ENCODE results near the gene SELENOI. TPM values are rescaled to one million over a fixed set of nuclear protein-coding genes. Genes with fewer than 3 reads are reported as not detected.

SELENOI gene
- total RNA-seq, result 23.1 and 25.3 TPM in 2 replicates
- polyA plus RNA-seq, result 4.8 and 10.8 TPM in 2 replicates
- 3.3 and 3.5 TPM in 2 replicates for polyA plus RNA-seq (2011; cell fraction: cytosol; rRNA removed)
- polyA plus RNA-seq (2011; cell fraction: nucleus; rRNA removed), result 8.5 and 10.8 TPM in 2 replicates
- 8.7 and 13.7 TPM in 2 replicates for polyA plus RNA-seq (2012)
- 78.5 and 79.2 TPM in 2 replicates for polyA minus RNA-seq
- 28.4 TPM for polyA minus RNA-seq (2011; cell fraction: cytosol; rRNA and poly(A)+ RNA removed)
- polyA minus RNA-seq (2011; cell fraction: nucleus; rRNA and poly(A)+ RNA removed), result 23.7 and 25.8 TPM in 2 replicates
- Bru-seq, nascent RNA, result percentile 85 among the genes with signal in this experiment
- BruChase-seq, experiment 1, labeled RNA remaining after a 6-hour chase, result percentile 91 among the genes with signal in this experiment
- BruChase-seq, experiment 2, labeled RNA remaining after a 2-hour chase, result percentile 96 among the genes with signal in this experiment
- long read RNA-seq, full-length matches to known transcripts, result 2 of 16 reads
- long read RNA-seq, partial matches to known transcripts, result 3 of 16 reads
- long read RNA-seq, other reads (novel, unspliced or antisense), result 11 of 16 reads

GRCh38 chr2:26345545-26346453, at the start of gene SELENOI:
Gene SELENOI, plus strand, starts transcription at chr2:26346143. Its CDS starts 90 bp downstream, at chr2:26346233.
- no peaks in the 10 kb centered on the region for H3K9me1 ChIP-seq (replicated peaks; ENCODE audit: control insufficient read depth, extremely low read depth, insufficient read depth, low read length)
- intact Hi-C loops (cut with micrococcal nuclease) (loop anchor here (1.0 kb wide), 1 partner anchor 112 kb away; no protein-coding TSS in a partner anchor), dilution Hi-C loops (cut with MboI; ENCODE audit: extremely low pct_ligation_motif_present, low sequenced_read_pairs) (no loop called here)
- H4K20me1 ChIP-seq (replicated peaks; ENCODE audit: control insufficient read depth, extremely low read depth, insufficient read depth, low read length), result no peaks in the 10 kb centered on the region
- BruUV-seq (replicated peaks), result no TSS peak
- peak within 1 kb of the TSS; percentile 83 to 93 (median 90) for H3K4me3 ChIP-seq (replicated peaks in 1 of 3; ENCODE audit: insufficient read depth in 1 of 3, low read depth in 1 of 3, low read length in 3 of 3)
- H3K79me2 ChIP-seq (ENCODE audit: control insufficient read depth, insufficient read depth, low read length), result peaks cover 39% of the 10 kb centered on the region
- POLR2A ChIA-PET, result interaction anchor here (0.7 to 1.4 kb wide), 3 partner anchors 11 to 21 kb away, joined by 3 to 4 read pairs (median 3); no protein-coding TSS in a partner anchor
- peak within 1 kb of the TSS; percentile 93 for H3K27ac ChIP-seq (ENCODE audit: insufficient read depth, low read depth, low read length)
- H3K9ac ChIP-seq (replicated peaks; ENCODE audit: extremely low read depth, insufficient read depth, low read length), result peak within 1 kb of the TSS; percentile 96
- no peaks in the 10 kb centered on the region for H3K36me3 ChIP-seq (ENCODE audit: control insufficient read depth in 2 of 2, extremely low read depth in 1 of 2, insufficient read depth in 2 of 2, low read length in 2 of 2)
- peak; percentile 99 for FAIRE-seq
- peak; percentile 100 for DNase-seq (ENCODE audit: low read depth, low spot score)
- peak within 1 kb of the TSS; percentile 95 for H3K4me2 ChIP-seq (ENCODE audit: insufficient read depth, low read length)
- no peaks in the 10 kb centered on the region for H3K9me3 ChIP-seq (replicated peaks; ENCODE audit: control insufficient read depth, insufficient read depth, low read length)
- TF ChIP-seq MYC (IDR thresholded peaks at IDR 0.05; ENCODE audit: low read depth, low read length) (no peak), FOS (IDR thresholded peaks at IDR 0.05; ENCODE audit: borderline replicate concordance, insufficient read depth, low read length) (no peak), POLR2AphosphoS5 (IDR thresholded peaks at IDR 0.05; ENCODE audit: insufficient read depth, low read depth, low read length) (peak; percentile 68), JUN (IDR thresholded peaks at IDR 0.05; ENCODE audit: borderline replicate concordance, insufficient read depth, insufficient read length, low read depth) (no peak), POLR2A (IDR thresholded peaks at IDR 0.05; ENCODE audit: low read depth, low read length) (peak; percentile 91), GATA2 (IDR thresholded peaks at IDR 0.05; ENCODE audit: insufficient read depth, insufficient read length, low read depth, low read length) (no peak), EZH2 (IDR thresholded peaks at IDR 0.05; ENCODE audit: borderline replicate concordance, low read depth, low read length, severe bottlenecking) (no peak), CTCF (IDR thresholded peaks at IDR 0.05; ENCODE audit: extremely low read depth in 1 of 2, insufficient read depth in 1 of 2, low read depth in 1 of 2, low read length in 2 of 2) (no peak), MAX (IDR thresholded peaks at IDR 0.05; ENCODE audit: insufficient read depth, insufficient read length) (peak; percentile 28)
- no peaks in the 10 kb centered on the region for H3K27me3 ChIP-seq (ENCODE audit: control insufficient read depth in 2 of 2, insufficient read depth in 2 of 2, low read length in 2 of 2)
- H3K4me1 ChIP-seq (ENCODE audit: control insufficient read depth, extremely low read depth, insufficient read depth, low read length), result peaks cover 20% of the 10 kb centered on the region
- peak within 1 kb of the TSS; percentile 94 for H2AFZ ChIP-seq (ENCODE audit: low read depth, low read length)
- CTCF ChIA-PET, result interaction anchor here (0.7 to 1.3 kb wide), 3 partner anchors 15 to 232 kb away, joined by 3 read pairs; no protein-coding TSS in a partner anchor
